ENCODE data around the gene CRYBA4.

GRCh38 chr22:26609287-26609686 is 12.5 kb upstream of the CRYBA4 start:
- TF ChIP-seq CTCF (conservative IDR thresholded peaks at IDR 0.05), result no peak
- TF ChIP-seq EZH2 (IDR thresholded peaks at IDR 0.05; ENCODE audit: low read depth), result no peak

Measured in PC-9 (cell line).